Fibroblast of peridontal ligament (primary cell): ENCODE results near the gene PTPRT.

Experiments used
- DNase-seq: peaks from one replicate; pipeline ENCODE4 v3.0.0-alpha.2; 2010; ENCODE audit errors: extremely low read depth

PTPRT gene

GRCh38 chr20:42204109-42204660, 985.5 kb downstream of the PTPRT start:
- no peak for DNase-seq

GRCh38 chr20:42197599-42197998, 992.1 kb downstream of the PTPRT start:
- DNase-seq, result no peak

- no peak for DNase-seq
These were observed 996.6 kb downstream of the PTPRT start for GRCh38 chr20:42193119-42193518.

GRCh38 chr20:42192321-42192720, 997.4 kb downstream of the PTPRT start:
- no peak for DNase-seq

- no peak for DNase-seq
These were observed 998.4 kb downstream of the PTPRT start for GRCh38 chr20:42191140-42191860.

GRCh38 chr20:42190084-42190483, 999.6 kb downstream of the PTPRT start:
- no peak for DNase-seq

- DNase-seq, result no peak
These were observed 1003.4 kb downstream of the PTPRT start for GRCh38 chr20:42186337-42186736.

GRCh38 chr20:42183147-42183546, 1006.6 kb downstream of the PTPRT start:
- no peak for DNase-seq

GRCh38 chr20:42181064-42181463, 1008.6 kb downstream of the PTPRT start:
- DNase-seq, result no peak

- DNase-seq, result no peak
These were observed 1009.9 kb downstream of the PTPRT start for GRCh38 chr20:42179768-42180167.

- no peak for DNase-seq
These were observed 1016.3 kb downstream of the PTPRT start for GRCh38 chr20:42173440-42173839.

GRCh38 chr20:42164121-42164890, 1025.4 kb downstream of the PTPRT start:
- no peak for DNase-seq

- no peak for DNase-seq
These were observed 1028.4 kb downstream of the PTPRT start for GRCh38 chr20:42161228-42161829.

GRCh38 chr20:42159808-42160207, 1029.9 kb downstream of the PTPRT start:
- DNase-seq, result no peak

GRCh38 chr20:42158272-42158671, 1031.4 kb downstream of the PTPRT start:
- no peak for DNase-seq

GRCh38 chr20:42155586-42155985, 1034.1 kb downstream of the PTPRT start:
- no peak for DNase-seq

- DNase-seq, result no peak
These were observed 1037.1 kb downstream of the PTPRT start for GRCh38 chr20:42152575-42152974.

GRCh38 chr20:42150230-42150629, 1039.5 kb downstream of the PTPRT start:
- DNase-seq, result no peak

- DNase-seq, result no peak
These were observed 1051.0 kb downstream of the PTPRT start for GRCh38 chr20:42138729-42139128.

- DNase-seq, result no peak
These were observed 1055.2 kb downstream of the PTPRT start for GRCh38 chr20:42134265-42135098.

GRCh38 chr20:42130810-42131596, 1058.7 kb downstream of the PTPRT start:
- no peak for DNase-seq
